ENCODE data around the gene RFX4.

Gene RFX4

DNA sequence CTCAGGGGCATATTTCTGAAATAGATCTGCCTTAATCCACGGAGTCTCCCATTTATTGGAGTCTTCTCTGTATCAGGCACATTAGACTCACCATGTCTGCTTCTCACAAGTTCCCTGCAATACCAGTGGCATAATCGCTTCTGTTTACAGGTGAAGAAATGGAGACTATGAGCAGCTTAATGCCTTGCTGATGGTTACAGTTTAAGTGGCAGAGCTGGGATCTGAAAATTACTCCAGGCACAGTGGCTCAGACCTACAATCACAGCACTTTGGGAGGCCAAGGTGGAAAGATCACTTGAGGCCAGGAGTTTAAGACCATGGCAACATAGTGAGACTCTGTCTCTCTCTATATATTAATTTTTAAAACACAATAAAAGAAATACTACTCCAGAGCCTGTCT lies 184.4 kb downstream of the RFX4 start:
- DNase-seq (ENCODE audit: low spot score): no peak

DNA sequence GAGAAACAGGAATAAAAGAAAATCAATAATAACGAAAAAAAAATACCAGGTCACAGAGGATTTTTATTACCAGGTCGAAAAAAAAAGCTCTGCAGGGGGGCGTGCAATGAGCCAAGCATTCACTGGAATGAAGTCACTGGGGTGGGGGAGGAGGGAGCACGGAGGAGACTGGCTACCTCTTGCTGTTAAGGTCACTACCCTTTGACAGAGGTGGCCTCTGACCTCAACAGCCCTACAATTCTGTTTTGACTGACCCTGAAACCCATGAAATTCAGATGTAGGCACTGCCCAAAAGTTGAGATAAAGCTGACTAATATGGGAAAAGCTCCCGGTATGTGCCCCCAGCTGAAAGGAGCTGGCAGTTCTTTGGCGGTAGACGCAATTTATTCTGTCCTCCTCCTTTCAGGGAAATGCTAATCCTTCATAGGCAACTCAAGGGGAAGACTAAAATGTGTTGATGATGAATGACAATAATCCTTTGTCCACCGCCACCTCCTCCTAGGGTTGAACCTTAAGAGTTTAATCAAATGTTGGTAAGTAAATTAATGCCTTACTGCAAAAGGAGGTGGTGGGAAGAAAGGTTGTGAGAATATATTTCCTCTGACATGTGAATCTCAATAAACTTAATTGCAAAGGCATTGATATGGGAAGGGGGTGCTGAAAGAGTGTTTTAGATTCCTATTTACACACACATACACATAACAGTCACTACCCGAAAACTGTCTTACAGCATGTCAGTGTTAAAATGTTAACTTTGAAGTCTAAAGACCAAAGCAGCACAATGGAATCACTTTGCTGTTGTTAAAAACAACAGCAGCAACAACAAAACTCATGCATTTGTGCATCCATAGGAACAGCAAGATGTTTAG lies 185.4 kb downstream of the RFX4 start:
- no peak for DNase-seq (ENCODE audit: low spot score)

DNA sequence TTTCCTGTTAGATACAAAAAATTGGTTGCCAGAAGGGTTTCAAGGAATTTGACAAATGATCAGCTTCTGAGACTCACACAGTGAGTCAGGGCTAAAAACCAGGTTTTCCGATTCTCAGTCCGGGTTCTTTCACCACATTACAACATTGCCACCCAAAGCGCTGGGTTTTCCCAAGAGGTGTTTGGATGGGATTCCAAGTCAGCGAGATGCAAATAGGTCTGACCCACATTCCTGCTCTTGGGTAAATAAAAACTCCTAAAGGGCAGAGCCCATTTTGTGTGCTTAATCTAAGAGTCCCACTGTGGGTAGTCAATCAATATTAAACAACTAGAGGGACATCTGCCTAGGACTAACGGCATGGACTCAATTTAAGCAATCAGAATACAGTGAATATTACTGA lies 186.3 kb downstream of the RFX4 start:
- peak; percentile 43 for DNase-seq (ENCODE audit: low spot score)

DNA sequence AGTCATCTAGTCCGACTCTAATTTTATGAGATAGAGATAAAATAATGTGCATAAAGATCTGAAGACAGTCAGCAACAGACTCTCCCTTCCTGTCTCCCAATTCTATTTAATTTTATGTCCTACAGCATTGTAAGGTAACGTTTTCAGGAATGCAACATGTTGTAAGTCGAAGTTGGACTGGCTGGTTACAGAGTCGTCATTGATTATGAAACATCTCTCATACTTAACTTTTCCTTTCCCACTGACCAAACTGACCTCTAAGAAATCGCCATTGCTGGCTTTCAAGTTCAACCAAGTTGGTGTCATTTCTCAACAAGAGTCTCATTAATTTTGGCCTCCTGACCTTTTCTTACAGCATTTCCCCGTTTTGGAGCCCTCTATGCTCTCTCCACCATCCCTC lies 186.7 kb downstream of the RFX4 start:
- DNase-seq (ENCODE audit: low spot score): no peak

DNA sequence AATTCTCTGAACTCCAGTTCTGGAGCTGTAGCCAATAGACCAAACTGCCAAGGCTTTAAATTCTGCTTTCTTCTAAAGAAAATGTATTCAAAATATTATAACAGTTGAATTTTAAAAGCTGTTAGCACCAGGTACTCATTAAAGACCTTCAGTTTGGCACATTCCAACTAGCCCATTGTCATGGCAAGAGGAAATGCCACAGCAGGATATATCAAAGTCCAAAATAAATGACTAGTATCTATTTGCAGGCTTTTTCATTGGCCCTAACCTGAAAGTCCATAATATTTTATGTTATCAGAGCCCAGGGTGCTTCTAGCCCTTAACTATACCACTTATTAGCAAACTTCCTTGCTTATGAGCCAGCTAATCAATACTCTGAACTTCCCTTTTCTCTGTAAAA lies 188.6 kb downstream of the RFX4 start:
- DNase-seq (ENCODE audit: low spot score): no peak

DNA sequence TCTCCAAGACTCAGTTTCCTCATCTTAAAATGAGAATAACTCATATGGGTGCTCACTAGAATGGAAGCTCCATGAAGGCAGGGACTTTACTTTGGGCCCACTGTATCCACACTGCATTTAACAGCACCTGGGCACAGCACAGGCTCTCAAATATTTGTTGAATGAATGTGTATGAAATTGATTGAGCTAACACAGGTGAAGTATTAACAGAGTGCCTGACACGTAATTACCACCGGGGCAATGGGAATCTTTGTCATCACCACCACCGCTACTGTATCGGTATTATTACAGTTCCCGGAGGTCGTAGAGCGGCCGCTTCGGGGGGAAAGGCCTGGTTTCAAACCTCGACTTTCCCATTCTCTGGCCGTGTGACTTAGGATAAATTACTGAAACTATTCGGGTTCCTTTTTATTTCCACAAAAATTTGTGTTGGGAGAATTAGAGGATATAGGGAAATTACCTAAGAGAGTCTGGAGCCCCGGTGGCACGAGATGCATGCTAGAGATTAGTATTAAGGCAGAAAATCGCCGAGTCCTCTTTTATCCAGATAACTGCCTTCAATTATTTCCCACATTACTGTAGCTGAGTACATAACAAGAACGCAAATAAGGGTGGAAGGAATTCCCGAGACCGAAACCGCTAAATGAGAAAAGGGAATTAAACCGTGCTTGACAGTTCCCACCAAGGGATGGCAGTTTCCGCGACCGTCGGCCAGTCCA lies 190.6 kb downstream of the RFX4 start:
- no peak for DNase-seq (ENCODE audit: low spot score)

DNA sequence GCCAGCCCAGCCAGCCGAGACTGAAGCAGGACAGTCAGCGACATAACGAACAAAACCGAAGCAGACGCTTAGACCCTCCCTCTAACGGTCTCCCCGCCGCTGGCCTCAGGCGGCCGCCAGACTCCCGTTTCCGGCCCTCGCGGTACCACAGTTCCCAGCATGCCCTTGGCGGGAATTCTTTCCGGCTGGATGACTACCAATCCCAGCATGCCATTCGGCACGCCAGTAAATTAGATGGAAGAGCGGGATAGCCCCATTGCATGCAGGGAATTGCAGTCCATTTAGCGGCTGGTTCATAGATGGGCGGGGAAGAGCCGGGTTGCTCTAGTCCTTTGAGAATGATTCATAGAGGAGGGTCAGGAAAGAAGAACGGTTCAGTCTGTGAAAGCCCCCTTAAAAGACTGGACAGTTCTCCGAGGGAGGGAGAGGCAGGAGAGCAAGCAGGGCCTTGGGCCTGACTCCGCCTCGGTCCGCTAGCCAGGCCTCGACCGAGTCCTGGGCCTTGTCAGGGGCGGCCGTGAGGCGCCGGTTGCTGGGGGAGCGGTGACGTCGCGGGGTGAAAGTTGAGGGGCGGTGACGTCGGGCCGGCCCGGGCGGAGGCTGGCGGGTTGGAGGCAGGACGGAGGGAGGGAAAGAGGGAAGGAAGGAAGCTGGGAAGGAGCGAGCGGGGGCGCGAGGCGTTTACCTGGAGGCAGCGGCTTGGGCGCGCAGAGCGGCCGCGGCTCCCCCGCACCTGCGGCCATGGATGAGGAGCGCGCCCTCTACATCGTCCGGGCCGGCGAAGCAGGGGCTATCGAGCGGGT lies 191.4 kb downstream of the RFX4 start, which contains the start of gene RIC8B:
Gene RIC8B, plus strand, starts transcription at position 678 of the 803 bp plus-strand sequence. Its CDS starts 64 bp downstream, at position 742.
- peak; percentile 96 for DNase-seq (ENCODE audit: low spot score)

DNA sequence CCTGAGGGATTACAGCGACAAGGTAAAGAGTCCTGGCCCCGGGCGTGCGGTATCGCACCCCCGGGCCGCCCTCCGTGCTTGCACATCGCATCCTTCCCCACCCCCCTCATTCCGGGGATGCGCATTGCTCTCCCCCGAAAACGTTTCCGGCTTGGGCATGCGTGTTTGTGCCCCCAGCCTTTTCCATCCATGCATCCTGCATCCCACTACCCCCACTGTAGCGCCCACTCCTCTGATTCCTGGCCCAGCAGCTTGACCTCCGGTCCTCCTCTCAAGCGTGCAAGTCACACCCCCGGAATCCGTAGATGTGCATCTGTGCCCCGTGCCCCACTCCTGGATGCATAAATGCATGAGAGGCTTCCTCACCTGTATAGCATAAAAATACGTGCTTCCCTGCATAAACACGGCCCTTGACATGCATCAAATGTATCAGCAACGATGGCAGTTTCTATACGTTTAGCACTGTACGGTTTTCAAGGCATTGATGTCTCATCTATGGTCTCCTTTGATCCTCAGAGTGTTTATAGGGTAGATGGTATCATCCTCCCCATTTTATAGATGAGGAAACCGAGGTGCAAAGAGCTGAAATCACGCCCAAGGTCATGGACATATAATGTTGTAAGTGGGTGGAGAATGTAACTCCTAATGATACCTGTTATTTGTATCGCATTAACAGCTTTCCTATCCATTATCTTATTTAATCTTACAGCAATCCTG lies 192.2 kb downstream of the RFX4 start:
- no peak for DNase-seq (ENCODE audit: low spot score)

DNA sequence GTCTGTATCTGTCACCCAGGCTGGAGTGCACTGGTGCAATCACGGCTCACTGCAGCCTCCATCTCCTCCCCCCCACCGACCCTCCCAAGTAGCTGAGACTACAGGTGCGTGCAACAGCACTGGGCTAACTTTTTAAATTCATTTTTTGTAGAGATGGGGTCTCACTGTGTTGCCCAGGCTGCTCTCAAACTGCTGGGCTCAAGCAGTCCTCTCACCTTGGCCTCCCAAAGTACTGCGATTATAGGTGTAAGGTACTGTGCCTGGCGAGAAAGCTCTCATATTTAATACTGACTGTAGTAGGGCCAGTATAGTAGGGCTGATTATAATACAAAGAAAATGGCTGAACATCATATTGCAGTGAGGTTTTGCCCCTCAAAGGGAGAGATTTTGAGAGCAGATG lies 194.1 kb downstream of the RFX4 start:
- no peak for DNase-seq (ENCODE audit: low spot score)

DNA sequence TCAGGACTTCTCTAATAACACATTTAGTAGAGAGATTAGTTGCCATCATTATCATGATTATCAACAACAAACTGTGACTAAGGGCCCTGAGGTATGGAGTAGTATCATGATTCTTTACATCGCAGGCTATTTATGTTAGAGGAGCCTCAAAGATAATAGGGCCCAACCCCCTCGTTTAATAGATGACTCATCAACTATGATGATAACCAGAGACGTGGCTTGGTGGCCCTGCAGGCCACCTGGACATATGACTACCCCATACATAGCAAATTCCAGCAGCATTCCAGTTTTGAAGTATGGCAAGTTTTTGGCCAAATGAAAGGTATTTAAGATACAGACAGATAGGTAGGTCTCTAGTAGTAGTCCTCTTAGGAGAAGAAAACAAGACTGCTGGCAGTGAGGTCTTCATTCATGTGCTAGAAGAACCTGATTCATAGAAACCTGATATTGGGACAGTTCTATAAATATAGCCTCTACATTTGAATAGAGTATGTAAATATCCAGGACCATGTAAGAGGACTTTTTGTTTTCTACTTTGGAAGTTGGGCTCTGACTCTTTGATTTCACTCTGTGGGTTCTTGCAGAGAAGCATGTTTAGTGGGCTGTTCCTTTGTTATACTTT lies 197.3 kb downstream of the RFX4 start:
- no peak for DNase-seq (ENCODE audit: low spot score)

DNA sequence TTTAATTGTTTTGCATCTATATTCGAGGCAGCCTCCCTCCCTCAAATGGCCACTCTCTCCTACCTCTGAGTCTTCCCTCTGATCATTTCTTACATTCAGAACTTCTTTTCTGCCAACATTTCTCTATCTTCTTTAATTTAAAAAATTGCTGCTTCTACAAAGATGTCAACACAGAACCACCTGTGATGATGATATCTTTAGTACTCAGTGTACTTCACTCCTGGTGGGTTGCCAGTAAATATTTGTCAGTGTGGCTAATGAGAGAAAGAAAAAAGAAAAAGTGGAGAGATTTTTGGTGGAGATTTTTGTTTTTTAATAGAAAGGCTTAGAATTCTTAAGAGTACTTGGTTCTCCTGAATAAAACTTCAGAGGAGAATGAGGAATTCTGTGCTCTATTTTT lies 199.8 kb downstream of the RFX4 start:
- no peak for DNase-seq (ENCODE audit: low spot score)

DNA sequence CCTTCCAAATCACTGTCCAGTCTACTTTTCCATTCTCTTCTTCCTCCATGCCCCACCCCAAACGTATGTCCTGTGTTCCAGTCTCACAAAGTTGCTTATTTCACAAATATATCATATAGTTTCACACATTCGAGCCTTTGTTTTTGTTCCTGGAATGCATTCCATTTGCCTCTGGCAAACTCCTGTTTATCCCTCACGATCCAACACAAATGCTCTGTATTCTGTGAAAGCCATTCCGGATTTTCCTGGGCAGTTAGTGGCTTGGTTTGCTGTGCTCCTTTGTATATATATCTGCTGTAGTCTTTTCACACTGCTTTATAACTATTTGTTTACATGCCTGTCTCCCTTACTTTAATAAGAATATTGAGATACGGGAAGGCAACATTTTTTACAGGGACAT lies 200.7 kb downstream of the RFX4 start:
- no peak for DNase-seq (ENCODE audit: low spot score)

DNA sequence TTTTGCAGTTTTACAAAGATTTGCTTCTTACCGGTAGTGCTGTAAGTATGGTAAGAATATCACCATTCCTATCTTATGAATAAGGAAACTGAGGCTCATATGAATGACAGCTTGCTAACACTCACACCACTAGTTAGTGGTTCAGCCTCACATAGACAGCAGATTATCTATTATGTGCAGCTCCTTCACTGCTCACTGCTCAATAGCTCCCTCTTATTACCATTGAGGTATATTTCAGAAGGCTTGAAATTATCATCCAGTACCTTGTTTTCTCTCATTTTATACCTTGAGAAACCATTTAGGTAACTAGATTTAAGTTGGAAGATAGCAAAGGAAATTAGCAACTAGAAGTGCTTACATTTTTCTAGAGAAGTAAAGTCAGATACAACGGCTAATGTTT lies 207.2 kb downstream of the RFX4 start:
- DNase-seq (ENCODE audit: low spot score): no peak

DNA sequence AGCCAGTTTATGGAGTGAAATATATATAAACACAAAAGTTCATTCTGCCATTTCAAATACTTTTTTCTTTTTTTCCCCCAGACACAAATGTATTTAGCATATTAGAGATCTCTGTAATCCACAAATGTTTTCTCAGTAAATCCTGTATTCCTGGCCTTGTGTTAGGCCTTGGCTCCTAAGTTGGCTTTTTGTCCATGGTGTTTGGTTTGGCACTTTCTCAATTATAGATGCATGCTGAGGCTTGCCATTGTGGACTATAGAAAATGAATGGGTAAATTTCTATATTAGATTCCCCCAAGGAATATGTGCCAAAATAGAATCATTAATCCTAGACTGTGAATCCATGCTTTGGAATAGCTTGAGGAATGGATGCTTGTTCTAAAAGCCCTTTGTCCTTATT lies 208.7 kb downstream of the RFX4 start:
- DNase-seq (ENCODE audit: low spot score): no peak

DNA sequence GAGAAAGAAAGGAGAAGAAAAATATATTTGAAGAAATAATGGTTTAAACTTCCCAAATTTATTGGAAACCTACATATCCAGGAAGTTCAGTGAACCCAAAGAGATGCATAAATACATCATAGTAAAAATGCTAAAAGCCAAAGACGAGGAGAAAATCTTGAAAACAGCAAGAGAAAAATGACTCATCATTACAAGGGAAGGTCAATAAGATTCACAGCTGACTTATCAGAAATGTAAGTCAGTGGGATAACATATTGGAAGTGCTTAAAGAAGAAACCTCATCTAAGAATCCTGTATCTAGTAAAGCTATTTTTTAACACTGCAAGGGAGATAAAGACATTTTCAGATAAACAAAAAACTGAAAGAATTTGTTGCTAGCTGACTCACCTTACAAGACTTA lies 211.6 kb downstream of the RFX4 start:
- DNase-seq (ENCODE audit: low spot score): no peak

DNA sequence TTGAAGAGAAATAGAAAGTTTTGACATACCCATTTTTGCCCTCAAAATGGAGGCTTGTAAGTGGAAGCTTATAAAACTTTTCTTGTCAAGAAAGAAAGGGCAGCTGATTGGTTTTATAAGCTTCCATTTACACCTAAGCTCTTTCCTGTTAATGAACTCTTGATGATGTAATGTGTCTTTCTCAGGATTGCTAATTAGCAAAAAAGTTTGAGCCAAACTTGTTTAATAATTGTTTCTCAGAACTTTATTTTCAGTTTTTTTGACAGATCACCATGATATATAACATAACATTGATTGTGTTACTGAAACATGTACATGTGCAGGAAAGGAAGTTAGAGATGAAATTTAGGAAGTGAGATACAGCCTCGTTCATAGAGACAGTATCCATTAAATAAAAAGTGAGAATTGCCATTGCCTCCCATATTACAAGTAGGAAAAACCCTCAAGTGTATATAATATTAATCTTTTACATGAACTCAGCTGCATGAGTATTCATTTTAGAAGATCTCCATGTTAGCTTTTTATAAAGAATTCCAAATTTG lies 218.4 kb downstream of the RFX4 start:
- DNase-seq (ENCODE audit: low spot score): no peak

DNA sequence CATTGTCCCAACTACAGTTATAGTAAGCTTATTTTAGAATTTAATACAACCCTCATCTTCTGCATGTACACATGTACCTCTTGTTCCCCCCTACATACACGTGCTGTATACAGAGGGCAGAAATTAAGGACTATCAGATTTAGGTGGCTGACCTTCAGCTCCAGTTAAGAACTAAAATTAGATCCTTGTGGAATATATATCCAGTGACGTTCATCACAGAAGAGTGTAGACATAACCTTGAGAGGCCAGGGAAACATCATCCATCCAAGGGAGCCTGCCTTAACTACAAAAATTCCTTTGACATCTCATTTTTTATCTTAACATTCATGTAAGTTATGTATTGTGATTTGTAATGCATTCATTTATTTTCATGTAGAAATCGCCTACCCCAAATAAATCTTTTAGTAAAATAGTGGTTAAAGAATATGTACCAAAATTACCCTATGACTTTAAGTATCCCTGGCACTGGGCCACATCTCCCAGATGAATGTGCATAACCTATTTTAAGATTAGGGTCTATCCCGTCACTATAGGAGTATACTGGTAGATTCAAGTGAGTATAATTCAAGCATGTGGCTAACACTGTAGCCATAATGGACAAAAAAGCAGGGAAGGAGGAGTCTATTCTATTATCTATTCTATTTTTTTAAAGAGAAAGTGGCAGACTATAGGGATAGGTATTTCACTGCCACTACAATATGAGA lies 219.2 kb downstream of the RFX4 start:
- no peak for DNase-seq (ENCODE audit: low spot score)

DNA sequence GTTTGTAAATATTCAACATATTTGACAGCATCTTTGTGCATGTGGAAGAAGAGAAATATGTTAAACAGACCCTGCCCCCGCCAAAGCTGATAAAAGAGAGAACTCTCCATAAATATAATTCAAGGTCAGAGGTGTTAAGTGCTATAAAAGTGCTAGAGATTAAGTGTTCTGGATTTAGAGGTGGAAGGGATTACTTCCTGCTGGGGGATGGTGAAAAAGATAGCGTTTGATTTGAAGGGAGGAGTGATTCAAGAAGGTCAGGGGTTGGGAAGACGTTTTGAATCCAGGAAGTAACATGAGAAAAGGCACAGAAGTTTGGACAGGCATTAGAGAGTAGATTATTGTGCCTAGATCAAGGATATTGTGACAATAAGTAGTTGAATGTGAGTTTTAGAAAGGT lies 221.9 kb downstream of the RFX4 start:
- no peak for DNase-seq (ENCODE audit: low spot score)
